Stomach (tissue), 19 donors: Measurements from ENCODE around the gene FAM131B. TPM values are rescaled to one million over a fixed set of nuclear protein-coding genes. Genes with fewer than 3 reads are reported as not detected.
A peak's percentile ranks its signal among the peaks of the same experiment; 100 is the strongest.

Experiments used
- DNase-seq, 2 donors: peaks; one replicate each; pipeline versions ENCODE4 v3.0.0 to v3.0.0-alpha.2; 2013 to 2019
- H3K27ac ChIP-seq, 5 donors: fragments of 200-600 bp in 4 of 5; sonication (generic) in 4 of 5; one replicate each; pipeline ENCODE4 v1.5.1; 2013 to 2019; ENCODE audit warnings: mild to moderate bottlenecking in 1 of 5, moderate library complexity in 1 of 5
- H3K27me3 ChIP-seq, 3 donors: fragments of 200-600 bp; sonication (generic); one replicate each; pipeline ENCODE4 v1.5.1; 2017 to 2019; ENCODE audit warnings: mixed run types in 1 of 3
- H3K36me3 ChIP-seq, 4 donors: fragments of 200-600 bp; sonication (generic); 1 replicate in 3 of 4; 2 replicates in 1 of 4; pipeline ENCODE4 v1.5.1; 2016 to 2019
- H3K4me1 ChIP-seq, 4 donors: fragments of 200-600 bp; sonication (generic); one replicate each; pipeline ENCODE4 v1.5.1; 2016 to 2019
- H3K4me3 ChIP-seq, 4 donors: fragments of 200-600 bp; sonication (generic) in 3 of 4; one replicate each; pipeline ENCODE4 v1.5.1; 2016 to 2019; ENCODE audit warnings: mild to moderate bottlenecking in 1 of 4
- H3K9me3 ChIP-seq, 4 donors: fragments of 200-600 bp; sonication (generic); one replicate each; pipeline ENCODE4 v1.5.1; 2016 to 2019
- CTCF ChIP-seq, 7 experiments: fragments of 450-650 bp in 4 of 7; fragments of 200-600 bp in 3 of 7; sonication (generic) in 3 of 7; IDR thresholded peaks; one replicate each; pipeline ENCODE4 v1.5.1; 2016 to 2019; ENCODE audit warnings: antibody characterized with exemption in 7 of 7, control low read depth in 2 of 7, mild to moderate bottlenecking in 1 of 7
- EP300 ChIP-seq: sonication (generic); formaldehyde crosslinking; IDR thresholded peaks from one replicate; pipeline ENCODE4 v1.6.1; 2017; ENCODE audit warnings: antibody characterized with exemption
- POLR2A ChIP-seq, 4 donors: fragments of 450-650 bp; IDR thresholded peaks; one replicate each; pipeline ENCODE4 v1.6.1; 2016; ENCODE audit warnings: antibody characterized with exemption in 4 of 4, control low read depth in 2 of 4, mild to moderate bottlenecking in 1 of 4, moderate library complexity in 1 of 4
- POLR2AphosphoS5 ChIP-seq, 3 donors: sonication (generic); formaldehyde crosslinking; IDR thresholded peaks; one replicate each; pipeline ENCODE4 v1.6.1; 2016; ENCODE audit warnings: antibody characterized with exemption in 3 of 3
- WGBS, 5 donors: extraction: QIAGEN DNeasy Blood & Tissue Kit in 3 of 5; methylation state at CpG; one replicate each; pipeline versions ENCODE4 v1.1.5 to v1.1.7; 2013 to 2018; 5-methylcytosine and 5-hydroxymethylcytosine counted together
- intact Hi-C: fragments of 100-400 bp; cut with DNase I; formaldehyde crosslinking; loops from one replicate; pipeline ENCODE4 v1.15.1; 2023; ENCODE audit warnings: low total_unique reads
- long read RNA-seq, 10 donors: transcript quantifications; one replicate each; lab custom pipeline, GENCODE V29; 2026
- polyA plus RNA-seq, 3 donors: library from polyadenylated mRNA; stranded (reverse); fragments of 200-250 nt; gene quantifications; one replicate each; pipeline ENCODE4 v1.2.3, GENCODE V29; 2013
- total RNA-seq, 5 donors: library from RNA; depleted of rRNA; stranded (reverse); fragments of >200 nt; gene quantifications; one replicate each; pipeline versions ENCODE4 v1.1.0 to v1.2.3, GENCODE V29; 2014 to 2016
- donor health status: healthy with polysubstance abuse.
- donor health status: Bipolar disorder and iron deficiency.
- donor health status: healthy.

FAM131B gene
- total RNA-seq (10 to 100 TPM in 1 of 5 donors, 1 to 10 TPM in 1, under 1 TPM in 2, not detected in 1; 0.29 to 14.0 (median 0.95) TPM), polyA plus RNA-seq (under 1 TPM; 0.33 to 0.56 (median 0.46) TPM)
- long read RNA-seq, donor 1, full-length matches to known transcripts: 1 of 1 reads
- long read RNA-seq, donor 1, partial matches to known transcripts: 0 of 1 reads
- long read RNA-seq, donor 1, other reads (novel, unspliced or antisense): 0 of 1 reads
- long read RNA-seq, donor 2, full-length matches to known transcripts: 1 of 363 reads
- long read RNA-seq, donor 2, partial matches to known transcripts: 362 of 363 reads
- long read RNA-seq, donor 2, other reads (novel, unspliced or antisense): 0 of 363 reads
- long read RNA-seq, donor 3: 0 reads
- long read RNA-seq, donor 4: 0 reads
- long read RNA-seq, donor 5, full-length matches to known transcripts: 2 of 2 reads
- long read RNA-seq, donor 5, partial matches to known transcripts: 0 of 2 reads
- long read RNA-seq, donor 5, other reads (novel, unspliced or antisense): 0 of 2 reads
- long read RNA-seq, donor 6, full-length matches to known transcripts: 3 of 414 reads
- long read RNA-seq, donor 6, partial matches to known transcripts: 411 of 414 reads
- long read RNA-seq, donor 6, other reads (novel, unspliced or antisense): 0 of 414 reads
- long read RNA-seq, donor 7, full-length matches to known transcripts: 2 of 312 reads
- long read RNA-seq, donor 7, partial matches to known transcripts: 258 of 312 reads
- long read RNA-seq, donor 7, other reads (novel, unspliced or antisense): 52 of 312 reads
- long read RNA-seq, donor 8, full-length matches to known transcripts: 1 of 1 reads
- long read RNA-seq, donor 8, partial matches to known transcripts: 0 of 1 reads
- long read RNA-seq, donor 8, other reads (novel, unspliced or antisense): 0 of 1 reads
- long read RNA-seq, donor 9, full-length matches to known transcripts: 1 of 1 reads
- long read RNA-seq, donor 9, partial matches to known transcripts: 0 of 1 reads
- long read RNA-seq, donor 9, other reads (novel, unspliced or antisense): 0 of 1 reads
- long read RNA-seq, donor 10, full-length matches to known transcripts: 1 of 1 reads
- long read RNA-seq, donor 10, partial matches to known transcripts: 0 of 1 reads
- long read RNA-seq, donor 10, other reads (novel, unspliced or antisense): 0 of 1 reads

- TF ChIP-seq CTCF (IDR thresholded peaks at IDR 0.05): no peak
- peaks cover 12 to 71% (median 35%) of the 10 kb centered on the region in 3 donors for H3K27me3 ChIP-seq
- peak within 1 kb of the TSS; percentile 58 to 82 (median 70) for H3K4me3 ChIP-seq
- no peaks in the 10 kb centered on the region for H3K9me3 ChIP-seq
- intact Hi-C loops: no loop called here
- peaks cover 17 to 19% (median 18%) of the 10 kb centered on the region in 4 donors for H3K4me1 ChIP-seq
- peak within 1 kb of the TSS in 1 of 5 donors; percentile 24 for H3K27ac ChIP-seq
- no peaks in the 10 kb centered on the region for H3K36me3 ChIP-seq
- DNase-seq: peak in 1 of 2 donors; percentile 63
- 0 to 2% (median 1%) methylated on average over 50 to 110 of the region's 112 CpGs for WGBS, 5 donors
Measured at GRCh38 chr7:143362131-143363015, at the start of gene FAM131B. TSS of gene FAM131B (minus strand) at chr7:143362713. CDS start at chr7:143362603, 110 bp downstream.

- H3K4me3 ChIP-seq: no peak overlapping the region
- H3K4me1 ChIP-seq: peaks cover 16 to 49% (median 34%) of the 10 kb centered on the region in 4 donors
- no peaks in the 10 kb centered on the region for H3K9me3 ChIP-seq
- DNase-seq: no peak
- H3K27me3 ChIP-seq: no peaks in the 10 kb centered on the region
- H3K27ac ChIP-seq: no peak overlapping the region
- H3K36me3 ChIP-seq: no peaks in the 10 kb centered on the region
- TF ChIP-seq EP300 (no peak), POLR2AphosphoS5 (IDR thresholded peaks at IDR 0.05) (no peak), POLR2A (IDR thresholded peaks at IDR 0.05) (no peak), CTCF (IDR thresholded peaks at IDR 0.05) (no peak)
- WGBS, 5 donors: 68 to 78% (median 77%) methylated on average over 5 of the region's 5 CpGs
- intact Hi-C loops: loop anchor here (5.0 kb wide), 1 partner anchor 35 kb away; no protein-coding TSS in a partner anchor
Measured at GRCh38 chr7:143411976-143412708, 49.6 kb upstream of the FAM131B start.

GRCh38 chr7:143410521-143411004, 48.0 kb upstream of the FAM131B start:
- H3K27ac ChIP-seq: no peak overlapping the region
- DNase-seq: peak in 1 of 2 donors; percentile 86
- TF ChIP-seq POLR2AphosphoS5 (IDR thresholded peaks at IDR 0.05) (peak in 1 of 3 donors; percentile 43), CTCF (IDR thresholded peaks at IDR 0.05) (no peak), POLR2A (IDR thresholded peaks at IDR 0.05) (no peak)
- peaks cover 16 to 47% (median 39%) of the 10 kb centered on the region in 4 donors for H3K4me1 ChIP-seq
- no peaks in the 10 kb centered on the region for H3K9me3 ChIP-seq
- no peaks in the 10 kb centered on the region for H3K36me3 ChIP-seq
- 49 to 54% (median 49%) methylated on average over 6 of the region's 6 CpGs for WGBS, 5 donors
- H3K4me3 ChIP-seq: no peak overlapping the region
- no peaks in the 10 kb centered on the region for H3K27me3 ChIP-seq
- intact Hi-C loops: loop anchor here (5.0 kb wide), 1 partner anchor 33 kb away; no protein-coding TSS in a partner anchor
